ENCODE results near the gene ACBD6.

The ACBD6 gene

GRCh38 chr1:180239145-180240096, 263.0 kb downstream of the ACBD6 start:
- no peaks in the 10 kb centered on the region for H3K79me2 ChIP-seq (ENCODE audit: insufficient read depth, low read length)
- H3K9me3 ChIP-seq (ENCODE audit: insufficient read depth, low read depth, low read length): no peaks in the 10 kb centered on the region
- H3K4me2 ChIP-seq (ENCODE audit: low read depth, low read length, poor library complexity, severe bottlenecking): no peak overlapping the region
- H3K4me3 ChIP-seq (ENCODE audit: low read length, poor library complexity, severe bottlenecking): no peak overlapping the region
- H3K4me1 ChIP-seq (ENCODE audit: insufficient read depth, low read length, poor library complexity, severe bottlenecking): peaks cover under 1% of the 10 kb centered on the region
- H3K36me3 ChIP-seq (ENCODE audit: insufficient read depth, low read length): no peaks in the 10 kb centered on the region
- no peaks in the 10 kb centered on the region for H4K20me1 ChIP-seq (ENCODE audit: insufficient read depth, low read length, poor library complexity, severe bottlenecking)
- no peak overlapping the region for H3K9ac ChIP-seq (ENCODE audit: low read depth, low read length, poor library complexity, severe bottlenecking)
- H3K9me2 ChIP-seq (replicated peaks; ENCODE audit: low read depth, low read length): no peaks in the 10 kb centered on the region
- H2AFZ ChIP-seq (ENCODE audit: low read length): no peak overlapping the region
- no peaks in the 10 kb centered on the region for H3F3A ChIP-seq (ENCODE audit: low read depth)
- TF ChIP-seq CTCF (conservative IDR thresholded peaks at IDR 0.05; ENCODE audit: low read length): no peak
- TF ChIP-seq EZH2phosphoT487 (IDR thresholded peaks at IDR 0.05; ENCODE audit: borderline replicate concordance): no peak
- H3K27me3 ChIP-seq (ENCODE audit: insufficient read depth, low read length, poor library complexity, severe bottlenecking): no peaks in the 10 kb centered on the region

GRCh38 chr1:180238675-180239074, 263.7 kb downstream of the ACBD6 start:
- H3F3A ChIP-seq (ENCODE audit: low read depth): no peaks in the 10 kb centered on the region
- no peak overlapping the region for H3K4me3 ChIP-seq (ENCODE audit: low read length, poor library complexity, severe bottlenecking)
- no peak overlapping the region for H3K9ac ChIP-seq (ENCODE audit: low read depth, low read length, poor library complexity, severe bottlenecking)
- H3K4me1 ChIP-seq (ENCODE audit: insufficient read depth, low read length, poor library complexity, severe bottlenecking): no peaks in the 10 kb centered on the region
- no peaks in the 10 kb centered on the region for H4K20me1 ChIP-seq (ENCODE audit: insufficient read depth, low read length, poor library complexity, severe bottlenecking)
- no peaks in the 10 kb centered on the region for H3K36me3 ChIP-seq (ENCODE audit: insufficient read depth, low read length)
- no peaks in the 10 kb centered on the region for H3K9me3 ChIP-seq (ENCODE audit: insufficient read depth, low read depth, low read length)
- H3K4me2 ChIP-seq (ENCODE audit: low read depth, low read length, poor library complexity, severe bottlenecking): no peak overlapping the region
- H2AFZ ChIP-seq (ENCODE audit: low read length): no peak overlapping the region
- H3K79me2 ChIP-seq (ENCODE audit: insufficient read depth, low read length): no peaks in the 10 kb centered on the region
- TF ChIP-seq CTCF (conservative IDR thresholded peaks at IDR 0.05; ENCODE audit: low read length) (no peak), EZH2phosphoT487 (IDR thresholded peaks at IDR 0.05; ENCODE audit: borderline replicate concordance) (no peak)
- no peaks in the 10 kb centered on the region for H3K27me3 ChIP-seq (ENCODE audit: insufficient read depth, low read length, poor library complexity, severe bottlenecking)
- H3K9me2 ChIP-seq (replicated peaks; ENCODE audit: low read depth, low read length): no peaks in the 10 kb centered on the region
